SK-N-MC (cell line): ENCODE data around the gene GINS1.

Experiments used
- EZH2 ChIP-seq: fragments of 200-600 bp; sonication (generic); IDR thresholded peaks from one replicate; pipeline ENCODE4 v1.6.1; 2017; ENCODE audit warnings: antibody characterized with exemption
- POLR2AphosphoS5 ChIP-seq: IDR thresholded peaks from 2 replicates; pipeline ENCODE4 v1.6.1; 2012; ENCODE audit warnings: mild to moderate bottlenecking, low read depth, low read length, borderline replicate concordance

DNA sequence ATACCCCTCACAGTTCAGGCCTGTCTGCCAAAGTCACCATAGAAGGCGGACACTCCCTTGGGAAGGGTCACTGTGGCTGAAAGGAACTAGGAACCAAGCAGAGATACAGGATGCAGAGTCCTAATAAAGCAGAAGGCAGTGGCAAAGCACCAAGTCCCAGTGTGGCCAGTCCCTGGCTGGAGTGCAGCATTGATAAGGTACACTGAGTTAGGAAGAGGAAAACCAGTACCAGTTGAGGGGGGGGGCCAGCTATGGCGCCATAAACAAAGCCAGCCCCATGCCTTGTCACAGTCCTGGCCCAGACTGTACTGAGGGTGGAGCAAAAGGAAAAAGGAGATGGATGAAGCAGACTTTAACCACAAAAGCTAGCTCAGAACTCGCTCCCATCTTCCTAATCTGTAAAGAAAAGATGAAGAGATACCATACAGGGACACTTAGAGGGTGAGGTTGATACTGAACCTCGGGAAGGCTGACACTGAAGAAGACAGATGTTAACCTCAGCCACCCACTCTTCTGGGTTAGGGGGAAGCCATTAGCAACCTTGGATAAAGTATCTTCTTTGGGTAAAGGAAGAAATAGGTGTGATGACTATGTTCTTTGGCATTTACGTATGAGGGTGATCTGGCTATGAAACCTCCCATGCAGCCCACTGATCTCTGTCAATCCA lies 24.6 kb upstream of the GINS1 start:
- TF ChIP-seq POLR2AphosphoS5 (no peak), EZH2 (no peak)
